Head of caudate nucleus (tissue), 42 donors: ENCODE data around the gene USP30.
"Not testable (repeated sequence)": the region's sequence is repeated elsewhere in the genome, so short reads cannot be mapped to it uniquely, and the experiment has no call there.

ENCODE experiments used
- DNase-seq, 42 donors: peaks; one replicate each; pipeline versions ENCODE4 v3.0.0 to v3.0.0-alpha.2; 2020 to 2021; ENCODE audit warnings: mixed read lengths in 7 of 42
- intact Hi-C: fragments of 100-400 bp; cut with DNase I; formaldehyde crosslinking; loops from one replicate; pipeline ENCODE4 v1.15.0; 2022

USP30 gene, protein sequence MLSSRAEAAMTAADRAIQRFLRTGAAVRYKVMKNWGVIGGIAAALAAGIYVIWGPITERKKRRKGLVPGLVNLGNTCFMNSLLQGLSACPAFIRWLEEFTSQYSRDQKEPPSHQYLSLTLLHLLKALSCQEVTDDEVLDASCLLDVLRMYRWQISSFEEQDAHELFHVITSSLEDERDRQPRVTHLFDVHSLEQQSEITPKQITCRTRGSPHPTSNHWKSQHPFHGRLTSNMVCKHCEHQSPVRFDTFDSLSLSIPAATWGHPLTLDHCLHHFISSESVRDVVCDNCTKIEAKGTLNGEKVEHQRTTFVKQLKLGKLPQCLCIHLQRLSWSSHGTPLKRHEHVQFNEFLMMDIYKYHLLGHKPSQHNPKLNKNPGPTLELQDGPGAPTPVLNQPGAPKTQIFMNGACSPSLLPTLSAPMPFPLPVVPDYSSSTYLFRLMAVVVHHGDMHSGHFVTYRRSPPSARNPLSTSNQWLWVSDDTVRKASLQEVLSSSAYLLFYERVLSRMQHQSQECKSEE

GRCh38 chr12:109052414-109053323 lies at the start of gene USP30:
Gene USP30 (plus strand): TSS chr12:109052576. CDS start chr12:109052679, 103 bp downstream.
- DNase-seq: peak; percentile 79 to 96 (median 90)
- intact Hi-C loops: loop anchor here (5.0 kb wide), 1 partner anchor 40 kb away; the partner anchor contains the start of gene ALKBH2

- DNase-seq: no peak
- intact Hi-C loops: no loop called here
These were observed 48.4 kb upstream of the USP30 start for GRCh38 chr12:109004017-109004416.

DNA sequence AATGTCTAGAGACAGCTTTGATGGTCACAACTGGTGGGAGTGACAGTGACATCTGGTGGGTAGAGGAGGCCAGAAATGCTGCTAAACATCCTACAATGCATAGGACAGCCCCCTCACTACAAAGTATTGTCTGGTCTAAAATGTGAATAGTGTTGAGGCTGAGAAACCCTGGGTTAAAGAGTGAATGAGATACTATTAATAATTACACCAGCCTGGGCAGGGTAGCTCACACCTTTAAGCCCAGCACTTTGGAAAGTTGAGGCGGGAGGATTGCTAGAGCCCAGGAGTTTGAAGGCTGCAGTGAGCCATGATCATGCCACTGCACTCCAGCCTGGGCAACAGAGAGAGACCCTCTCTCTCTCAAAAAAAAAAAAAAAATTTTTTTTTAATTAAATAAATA lies 42.6 kb upstream of the USP30 start:
- intact Hi-C loops: no loop called here
- no peak for DNase-seq

DNA sequence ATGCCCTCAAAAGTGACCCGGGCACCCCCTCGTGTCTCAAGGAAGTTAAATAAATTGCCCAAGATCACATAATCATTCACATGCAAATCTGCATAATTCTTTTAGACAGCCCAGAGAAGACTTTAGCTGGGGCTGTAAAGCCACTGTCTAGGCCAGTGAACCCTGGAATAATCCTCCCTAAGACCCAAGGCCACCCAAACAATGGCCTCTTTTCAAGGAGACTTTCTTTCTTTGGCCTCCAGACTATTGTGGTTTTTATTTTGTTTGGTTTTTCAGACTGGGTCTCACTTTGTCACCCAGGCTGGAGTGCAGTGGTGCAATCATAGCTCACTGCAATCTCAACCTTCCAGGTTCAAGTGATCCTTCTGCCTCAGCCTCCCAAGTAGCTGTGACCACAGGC lies 42.1 kb upstream of the USP30 start:
- intact Hi-C loops: no loop called here
- no peak for DNase-seq

- intact Hi-C loops: no loop called here
- DNase-seq: peak in 1 of 42 donors; percentile 13
These were observed 37.2 kb upstream of the USP30 start for GRCh38 chr12:109014984-109015765.

DNA sequence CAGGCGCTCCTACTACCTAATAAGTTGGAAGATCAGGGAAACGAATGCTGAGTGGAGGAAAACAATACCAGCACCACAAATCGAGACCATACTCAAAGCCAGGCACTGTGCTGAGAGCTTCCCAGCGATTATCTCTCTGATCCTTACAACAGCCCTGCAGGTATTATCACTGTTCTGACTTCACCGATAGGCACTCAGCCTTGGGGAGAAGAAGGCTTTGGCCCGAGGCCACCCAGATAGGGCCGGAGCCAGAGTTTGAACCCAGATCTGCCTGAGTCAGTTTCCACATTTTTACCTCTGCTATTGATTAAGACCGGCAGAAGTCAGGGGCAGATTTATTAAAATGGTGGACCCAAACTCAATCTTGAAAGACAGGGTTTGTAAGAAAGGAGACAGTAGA lies 36.4 kb upstream of the USP30 start:
- peak in 1 of 42 donors; percentile 18 for DNase-seq
- intact Hi-C loops: no loop called here

- intact Hi-C loops: no loop called here
- DNase-seq: peak in 1 of 42 donors; percentile 29
These were observed 35.4 kb upstream of the USP30 start for GRCh38 chr12:109016978-109017377.

GRCh38 chr12:109018296-109018695 lies 34.1 kb upstream of the USP30 start:
- intact Hi-C loops: no loop called here
- no peak for DNase-seq

DNA sequence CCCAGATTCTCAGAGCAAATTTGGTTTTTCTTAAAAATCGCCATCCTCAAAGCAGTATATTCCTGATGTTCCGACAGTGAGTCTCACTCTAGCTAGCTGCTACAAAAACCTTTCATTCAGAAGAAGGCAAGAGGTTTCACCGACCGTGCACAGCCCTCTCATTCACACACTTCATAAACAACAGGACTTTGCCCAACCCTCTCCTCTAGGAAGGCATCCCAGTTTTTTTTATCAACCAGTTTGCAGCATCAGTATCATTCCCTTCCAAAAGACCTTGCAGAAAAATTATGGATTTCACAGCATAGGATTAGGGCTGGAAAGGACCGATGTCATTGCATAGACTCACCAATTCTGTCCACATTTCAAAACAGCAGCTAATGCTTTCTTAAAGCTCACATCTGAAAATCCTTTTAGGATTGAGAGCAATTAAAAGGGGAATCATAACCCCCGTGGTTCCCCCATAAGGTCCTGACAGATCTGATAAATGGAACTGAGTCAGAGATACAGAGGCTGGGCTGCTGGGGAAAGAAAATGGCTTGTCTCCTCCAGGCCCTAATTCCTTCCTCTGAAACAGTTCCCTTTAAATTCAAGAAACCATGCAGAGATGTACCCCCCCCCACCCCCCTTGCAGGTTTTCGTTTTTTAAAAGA lies 32.1 kb upstream of the USP30 start:
- peak in 6 of 42 donors; percentile 4 to 18 (median 8) for DNase-seq
- intact Hi-C loops: no loop called here

DNA sequence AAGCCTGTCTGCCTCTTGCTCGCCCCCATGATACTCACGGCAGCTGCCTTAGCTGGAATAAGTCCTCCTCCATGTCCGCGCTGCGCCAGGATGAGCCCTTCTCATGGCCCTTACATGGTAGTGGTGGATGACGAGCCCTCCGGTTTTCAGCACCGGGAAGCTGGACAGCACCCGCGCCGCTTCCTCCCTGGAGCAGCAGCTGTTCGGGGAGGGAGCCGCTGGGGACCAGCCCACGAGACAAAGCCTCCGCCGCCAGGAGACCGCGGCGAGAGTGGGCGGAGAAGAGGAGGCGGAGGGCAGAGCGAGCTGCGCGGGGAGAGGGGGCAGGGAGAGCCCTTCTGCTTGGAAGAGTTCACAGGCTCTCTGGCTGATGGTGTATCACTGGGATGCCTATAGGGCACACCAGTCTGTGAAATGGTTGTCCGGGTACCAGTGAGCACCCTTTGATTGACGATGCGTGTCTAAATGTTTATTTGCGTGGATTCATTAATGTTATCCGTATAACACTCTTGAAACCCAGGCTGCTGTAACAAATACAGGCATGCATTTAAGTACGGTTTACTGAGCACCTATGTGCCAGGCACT lies 31.5 kb upstream of the USP30 start, which contains the start of gene SVOP:
SVOP (minus strand) TSS at position 273 of the 585 bp plus-strand sequence; CDS start at position 73, 200 bp downstream.
- DNase-seq: peak; percentile 69 to 95 (median 87)
- intact Hi-C loops: no loop called here

DNA sequence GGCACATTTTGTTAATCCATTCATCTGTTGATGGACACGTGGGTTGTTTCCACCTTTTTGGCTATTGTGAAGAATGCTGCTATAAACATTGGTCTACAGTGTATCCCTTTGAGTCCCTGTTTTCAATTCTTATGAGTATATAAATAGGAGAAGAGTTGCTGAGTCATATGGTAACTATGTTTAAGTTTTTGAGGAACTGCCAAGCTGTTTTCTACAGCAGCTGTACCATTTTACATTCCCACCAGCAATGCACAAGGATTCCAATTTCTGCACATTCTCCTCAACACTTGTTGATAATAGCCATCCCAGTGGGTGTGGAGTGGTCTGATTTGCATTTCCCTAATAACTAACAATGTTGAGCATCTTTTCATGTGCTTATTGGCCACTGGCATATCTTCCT lies 24.6 kb upstream of the USP30 start:
- intact Hi-C loops: no loop called here
- DNase-seq: peak in 1 of 42 donors; percentile 13

GRCh38 chr12:109028624-109029023 lies 23.8 kb upstream of the USP30 start:
- intact Hi-C loops: not testable (repeated sequence)
- peak in 1 of 42 donors; percentile 31 for DNase-seq

- intact Hi-C loops: no loop called here
- DNase-seq: peak in 1 of 42 donors; percentile 1
These were observed 23.0 kb upstream of the USP30 start for GRCh38 chr12:109029411-109029810.

DNA sequence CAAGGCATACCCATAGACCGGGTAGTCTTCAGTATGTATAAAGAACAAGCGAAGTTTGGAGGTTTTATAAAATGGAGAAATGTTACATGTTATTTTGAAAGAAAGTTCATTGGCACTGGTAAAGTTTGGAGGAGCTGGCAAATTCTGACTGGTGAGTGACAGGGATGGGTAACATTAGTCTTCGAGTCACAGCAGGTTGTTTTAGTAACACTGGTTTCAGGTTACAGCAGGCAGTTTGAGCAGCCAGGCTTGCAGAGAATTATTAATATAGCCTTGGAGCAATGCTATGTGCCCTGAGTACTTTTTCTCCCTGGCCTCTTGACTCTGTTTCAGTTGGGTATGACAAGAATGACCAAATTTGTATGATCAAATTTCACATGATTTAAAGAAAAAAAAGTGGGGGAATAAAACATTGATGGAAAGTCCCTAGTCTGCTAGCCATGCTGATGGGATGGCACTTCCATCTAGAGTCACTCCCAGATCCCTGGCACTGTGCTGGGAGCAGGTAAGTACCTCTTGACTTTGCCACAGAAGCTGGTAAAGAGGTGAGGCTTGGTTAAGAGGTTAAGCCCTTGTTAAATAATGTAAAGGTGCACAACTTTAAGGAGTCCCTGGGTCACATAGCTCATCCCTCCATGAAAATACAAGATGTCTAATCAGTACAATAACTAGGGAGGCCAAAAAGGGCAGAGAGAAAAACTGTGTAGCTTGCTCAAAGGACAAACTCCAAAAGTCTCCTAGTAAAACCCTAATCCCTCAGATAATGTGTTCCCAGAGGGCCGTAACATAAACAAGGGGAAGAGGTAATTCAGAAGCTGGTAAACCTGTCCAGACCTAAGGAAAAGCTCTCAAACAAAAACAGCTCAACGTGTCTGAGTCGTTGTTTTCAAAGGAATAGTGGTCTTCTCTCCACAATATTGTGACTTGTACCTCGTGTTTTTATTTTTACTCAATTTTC lies 18.9 kb upstream of the USP30 start:
- intact Hi-C loops: no loop called here
- DNase-seq: no peak

GRCh38 chr12:109036975-109037374 lies 15.4 kb upstream of the USP30 start:
- no peak for DNase-seq
- intact Hi-C loops: no loop called here

DNA sequence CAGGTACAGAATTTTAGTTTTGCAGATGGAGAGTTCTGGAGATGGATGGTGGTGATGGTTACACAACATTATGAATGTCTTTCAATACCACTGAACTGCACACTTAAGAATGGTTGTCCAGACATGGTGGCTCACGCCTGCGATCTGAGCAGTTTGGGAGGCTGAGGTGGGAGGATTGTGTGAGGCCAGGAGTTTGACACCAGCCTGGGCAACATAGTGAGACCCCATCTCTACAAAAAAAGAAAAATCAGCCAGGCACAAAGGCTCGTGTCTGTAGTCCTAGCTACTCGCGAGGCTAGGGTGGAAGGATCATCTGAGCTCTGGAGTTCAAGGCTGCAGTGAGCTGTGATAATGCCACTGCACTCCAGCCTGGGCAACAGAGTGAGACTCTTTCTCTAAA lies 8.1 kb upstream of the USP30 start:
- intact Hi-C loops: no loop called here
- no peak for DNase-seq
